8988T (cell line): Measurements from ENCODE around the gene SMYD3.

ENCODE experiments used
- DNase-seq: peaks from one replicate; pipeline ENCODE4 v3.0.0; 2011

The SMYD3 gene

DNA sequence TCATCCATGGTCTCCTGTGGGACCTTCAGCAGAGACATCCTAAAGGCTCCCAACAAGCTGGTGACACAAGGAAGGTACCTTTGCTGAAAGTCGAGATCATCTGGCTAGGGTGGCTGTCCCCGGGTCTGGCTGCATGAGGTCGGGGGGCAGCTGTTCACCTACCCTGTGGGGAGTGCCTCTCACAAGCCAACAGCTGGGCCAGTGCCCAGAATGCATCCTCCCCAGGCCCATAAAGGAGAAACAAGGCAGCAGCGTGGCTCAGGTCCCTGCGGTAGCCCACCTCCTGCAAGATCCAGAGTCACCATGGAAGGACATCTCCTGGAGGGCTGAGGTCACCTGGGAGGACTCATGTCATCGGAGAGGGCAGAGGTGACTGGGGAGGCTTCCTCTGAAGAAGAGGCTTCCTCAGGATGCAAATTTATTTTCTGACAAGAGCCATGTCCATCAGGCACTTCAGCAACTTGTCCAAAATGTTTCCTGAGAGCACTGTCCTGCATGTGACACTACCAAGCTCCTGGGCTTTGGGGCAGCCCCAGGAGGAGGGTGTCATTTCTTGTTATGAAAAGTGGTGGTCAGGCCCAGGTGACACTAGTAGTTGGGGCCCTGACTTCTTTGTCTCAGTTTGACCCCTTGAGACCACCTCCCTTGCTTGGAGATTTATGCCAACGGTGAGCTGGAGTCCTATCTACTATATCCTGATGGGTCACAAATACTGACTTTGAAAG, 6.7 kb upstream of the SMYD3 start:
- DNase-seq = no peak

DNA sequence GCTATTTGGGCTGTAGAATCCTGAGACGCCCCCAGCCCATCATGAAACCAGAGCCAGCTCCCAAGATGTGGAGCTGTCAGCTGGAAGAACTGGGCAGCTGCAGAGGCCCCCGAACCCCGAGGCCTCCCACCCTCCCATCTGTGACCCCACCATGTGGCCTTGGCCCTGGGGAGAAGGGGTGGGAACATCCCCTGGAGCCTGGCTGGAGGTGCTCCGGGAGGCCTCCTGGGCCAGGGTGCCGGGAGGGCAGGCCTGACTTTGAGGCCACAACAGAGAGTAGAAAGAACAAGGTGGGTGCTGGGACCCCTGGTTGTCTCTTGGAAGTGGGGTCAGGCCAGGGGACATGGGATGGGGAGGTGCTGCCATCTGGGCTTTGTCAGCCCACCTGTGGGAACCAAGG, 6.0 kb upstream of the SMYD3 start:
- DNase-seq = no peak

DNA sequence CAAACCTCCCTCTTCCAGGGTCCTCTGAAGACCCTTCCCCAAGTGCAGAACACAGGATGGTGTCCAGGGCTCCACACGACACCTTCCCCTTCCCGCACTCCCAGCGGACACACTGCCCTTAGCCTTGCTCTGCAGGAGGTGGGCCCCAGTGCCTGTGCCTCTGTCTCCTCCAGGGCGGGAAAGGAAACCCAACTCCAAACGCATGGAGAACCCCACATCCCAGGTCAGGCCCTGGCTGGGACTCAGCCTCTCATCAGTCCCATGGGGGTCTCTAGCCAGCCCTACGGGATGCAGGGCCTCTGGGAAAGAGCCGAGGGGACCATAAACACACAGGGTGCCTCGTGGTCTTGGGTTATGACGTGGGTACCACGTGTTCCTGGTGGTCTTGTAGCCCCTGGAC, 5.6 kb upstream of the SMYD3 start:
- DNase-seq = no peak

DNA sequence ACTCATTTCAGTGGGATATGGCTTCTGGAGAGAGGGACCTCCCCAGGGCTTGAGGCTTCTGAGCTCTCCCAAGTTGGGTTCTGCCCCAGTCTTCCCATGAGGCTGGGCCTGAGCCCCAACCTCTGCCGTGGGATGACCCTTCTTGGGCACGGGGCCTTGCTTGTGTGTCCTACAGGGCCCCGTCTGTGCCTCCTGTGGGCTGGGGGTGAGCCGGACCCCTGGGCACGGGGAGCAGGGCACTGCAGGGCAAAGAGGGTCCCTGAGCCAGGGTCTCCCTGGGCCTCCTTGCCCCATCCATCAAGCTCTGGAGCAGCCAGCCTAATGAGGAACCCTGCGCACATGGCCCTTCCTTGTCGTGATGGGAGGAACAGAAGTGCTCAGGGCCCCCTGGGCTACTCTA, 5.2 kb upstream of the SMYD3 start:
- no peak for DNase-seq

DNA sequence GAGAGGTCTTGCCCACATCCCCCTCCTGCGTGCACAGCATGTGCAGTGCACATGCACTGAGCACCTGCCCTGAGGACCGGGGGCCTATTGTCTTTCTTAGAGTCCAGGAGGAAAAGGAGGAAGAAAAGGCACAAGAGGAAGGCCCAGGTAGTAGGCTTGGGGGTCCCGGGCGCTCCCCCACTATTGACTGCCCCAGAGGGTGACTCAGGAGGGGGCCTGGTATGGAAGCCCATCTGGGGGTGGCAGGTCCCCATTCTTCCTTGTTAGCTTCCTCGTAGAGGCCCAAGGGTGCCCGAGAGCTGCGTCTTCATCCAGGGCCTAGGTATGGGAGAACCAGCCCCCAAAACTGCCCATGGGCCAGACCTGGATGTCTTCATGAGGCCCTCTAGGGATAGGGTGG, 4.1 kb upstream of the SMYD3 start:
- DNase-seq = no peak

DNA sequence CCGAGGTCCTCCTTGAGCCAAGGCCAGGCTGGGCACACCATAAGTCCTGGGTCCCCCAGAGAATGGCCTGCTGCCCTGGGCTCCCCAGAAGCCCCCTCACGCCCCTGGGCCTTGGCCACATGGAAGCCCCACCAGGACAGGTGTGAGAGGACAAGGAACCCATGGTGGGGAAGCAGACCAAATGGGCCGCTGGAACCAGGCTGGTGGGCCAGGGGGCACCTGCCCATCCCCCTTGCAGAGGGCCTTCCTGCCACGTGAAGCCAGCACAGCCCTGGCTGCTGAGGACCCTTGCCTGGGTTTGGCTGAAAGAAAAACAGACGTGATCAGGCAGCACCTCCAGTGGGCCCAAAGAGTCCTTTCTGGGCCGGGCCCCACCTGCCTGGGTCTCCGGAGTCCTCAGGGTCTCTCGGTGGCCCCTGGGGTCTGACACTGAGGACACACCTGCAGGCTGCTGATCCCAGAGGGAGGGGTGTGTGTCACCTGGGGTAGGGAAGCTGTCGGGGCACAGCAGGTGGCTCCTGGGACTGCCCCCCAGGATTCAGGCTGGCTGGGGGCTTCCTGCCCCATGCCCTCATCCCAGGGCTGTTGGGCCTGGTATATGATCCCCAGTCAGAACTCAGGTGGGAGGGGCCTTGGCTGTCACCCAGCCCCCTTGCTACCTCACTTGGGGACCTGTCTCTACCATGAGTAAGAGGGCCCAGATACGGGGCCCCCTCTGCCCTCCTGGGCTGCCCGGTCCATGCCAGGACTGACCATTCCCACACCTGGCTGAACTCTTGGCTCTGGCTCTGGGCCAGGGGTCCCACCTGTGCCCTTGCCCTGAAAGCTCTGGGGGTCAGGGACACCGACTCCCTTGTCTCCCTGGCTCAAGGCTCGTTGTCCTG, 3.3 kb upstream of the SMYD3 start:
- DNase-seq = no peak

DNA sequence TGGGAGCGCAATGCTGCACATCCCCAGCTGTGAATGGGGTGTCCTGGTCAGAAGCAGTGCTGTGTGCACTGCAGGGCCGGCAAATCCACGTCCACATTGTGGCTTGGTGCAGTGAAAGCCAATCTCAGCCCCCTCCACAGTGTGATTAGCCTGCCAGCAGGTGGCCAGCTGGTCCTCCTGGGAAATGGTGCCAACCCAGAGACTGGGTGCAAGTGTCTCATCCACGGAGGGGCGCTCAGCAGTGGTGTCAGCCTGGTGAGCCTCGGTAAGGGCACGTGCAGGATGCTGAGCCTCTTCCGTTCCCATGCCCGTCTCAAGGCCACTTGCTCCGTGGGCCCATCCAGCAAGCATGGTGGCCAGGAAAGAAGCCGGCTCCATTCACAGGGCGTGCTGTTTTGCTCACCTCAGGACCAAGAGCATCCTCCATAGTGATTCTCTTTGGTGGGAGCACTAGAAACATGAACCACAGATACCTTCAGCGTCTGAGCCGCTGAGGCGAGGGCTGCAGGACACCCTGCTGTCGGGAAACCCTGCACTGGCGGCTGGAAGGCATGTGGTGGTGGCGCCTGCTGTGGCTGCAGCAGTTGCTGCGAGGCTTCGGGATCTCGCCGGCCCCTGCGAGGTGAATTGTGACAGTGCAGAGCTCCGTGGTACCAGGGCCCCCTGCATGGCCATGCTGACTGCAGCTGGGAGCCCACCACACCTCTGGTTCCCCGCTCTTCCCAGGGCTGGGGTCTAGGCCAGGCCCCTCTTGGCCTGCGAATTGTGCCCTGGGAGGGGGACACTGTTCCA, 2.0 kb upstream of the SMYD3 start:
- no peak for DNase-seq

DNA sequence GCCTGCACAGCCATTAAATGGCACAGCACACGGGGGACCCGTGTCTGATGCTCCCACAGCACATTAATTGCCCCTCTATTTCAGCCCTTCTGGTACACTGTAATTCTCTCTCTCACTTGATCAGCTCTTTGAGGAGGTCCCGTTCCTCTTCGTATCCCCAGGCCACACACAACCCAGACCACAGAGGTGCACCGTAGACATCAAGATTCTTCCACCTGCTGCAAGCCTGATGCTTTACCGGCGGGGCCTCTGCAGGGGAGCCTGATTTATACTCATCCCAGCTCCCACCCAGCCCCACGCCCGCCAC, 759 bp downstream of the SMYD3 start:
- no peak for DNase-seq

DNA sequence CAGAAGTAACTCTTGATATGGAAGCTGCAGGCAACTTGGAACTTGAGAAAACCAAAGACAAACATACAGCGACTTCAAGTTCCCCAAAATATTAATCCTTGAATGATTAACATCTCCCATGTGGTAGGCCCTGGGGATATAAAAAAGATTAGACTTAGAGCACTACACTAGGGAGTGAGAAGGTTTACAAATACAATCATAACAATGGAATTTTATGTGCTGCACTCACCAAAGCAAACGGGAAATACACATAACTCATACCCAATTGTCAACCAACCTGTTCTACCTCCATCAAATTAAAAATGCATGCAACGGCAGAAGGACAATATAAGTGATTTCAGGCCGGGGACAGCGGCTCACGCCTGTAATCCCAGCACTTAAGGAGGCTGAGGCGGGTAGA, 3.7 kb downstream of the SMYD3 start:
- DNase-seq = no peak

DNA sequence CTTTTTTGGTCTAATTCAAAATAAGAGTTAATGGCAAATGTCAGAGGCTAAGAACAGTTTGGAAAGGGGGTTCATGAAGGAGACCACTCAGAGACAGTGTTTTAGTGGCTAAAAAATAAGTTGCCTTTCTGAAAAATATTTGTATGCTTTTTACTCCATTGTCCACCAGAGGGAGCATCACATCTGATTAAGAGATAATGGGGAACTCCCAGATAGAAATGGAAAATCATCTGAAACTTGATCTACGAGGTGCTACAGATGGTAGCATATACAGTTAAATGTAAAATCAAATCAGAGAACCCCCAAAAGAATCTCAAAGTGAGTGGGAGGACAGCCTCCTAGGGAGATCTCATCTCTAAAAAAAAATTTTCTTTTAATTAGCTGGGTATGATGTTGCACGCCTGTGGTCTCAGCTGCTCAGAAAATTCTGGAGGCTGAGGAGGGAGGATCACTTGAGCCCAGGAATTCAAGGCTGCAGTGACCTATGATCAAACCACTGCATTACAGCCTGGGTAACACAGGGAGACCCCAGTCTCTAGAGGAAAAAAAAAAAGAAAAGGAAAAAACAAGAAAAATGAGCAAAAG, 9.7 kb downstream of the SMYD3 start:
- no peak for DNase-seq

DNA sequence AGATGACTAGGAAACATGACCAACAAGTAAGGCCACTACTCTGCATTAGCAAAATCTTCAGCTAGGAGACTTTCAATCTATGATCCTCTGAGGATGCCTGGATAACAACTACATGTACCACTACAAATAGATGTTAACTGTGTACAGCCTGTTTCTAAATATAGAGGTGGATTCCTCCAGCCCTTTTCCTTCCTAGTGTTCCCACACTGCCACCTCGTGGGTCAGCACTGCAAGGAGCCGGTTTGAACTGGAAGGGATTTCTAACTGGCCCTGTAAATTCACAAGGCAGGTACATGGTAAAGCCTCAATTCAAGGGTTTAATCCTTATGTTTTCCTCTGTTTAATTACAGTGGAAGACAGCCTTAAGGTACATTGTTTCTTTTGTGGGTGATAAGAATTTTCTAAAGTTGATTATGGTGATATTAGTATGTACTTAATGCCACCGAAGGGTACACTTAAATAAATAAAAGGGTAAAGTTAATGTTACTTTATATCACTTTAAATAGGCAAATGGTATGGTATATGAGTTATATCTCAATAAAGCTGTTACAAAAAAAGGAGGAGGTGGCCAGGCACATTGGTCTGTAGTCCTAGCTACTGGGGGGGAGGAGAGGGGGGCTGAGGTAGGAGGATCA, 14.4 kb downstream of the SMYD3 start:
- no peak for DNase-seq

DNA sequence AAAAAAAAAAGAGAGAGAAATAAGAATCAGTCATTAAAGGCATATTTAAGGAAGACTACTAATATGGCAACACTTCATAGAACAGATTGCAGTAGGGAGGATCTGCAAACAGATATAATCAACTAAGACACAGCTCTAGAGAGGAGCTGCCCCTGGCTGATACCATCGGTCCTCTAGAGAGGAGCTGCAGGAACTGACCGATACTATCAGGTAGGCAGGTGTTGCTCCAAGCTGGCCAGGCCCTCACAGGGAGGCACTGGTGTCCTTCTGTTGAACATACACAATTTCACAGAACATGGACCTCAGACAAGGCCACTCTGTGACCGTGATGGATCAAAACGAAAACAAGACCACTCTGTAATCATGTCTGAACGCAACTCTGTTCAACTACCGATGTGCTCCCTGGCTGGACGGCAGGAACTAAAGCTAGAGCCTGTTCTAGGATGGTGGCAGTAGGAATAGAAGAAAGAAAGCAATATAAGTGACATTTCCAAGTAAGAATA, 15.5 kb downstream of the SMYD3 start:
- no peak for DNase-seq

DNA sequence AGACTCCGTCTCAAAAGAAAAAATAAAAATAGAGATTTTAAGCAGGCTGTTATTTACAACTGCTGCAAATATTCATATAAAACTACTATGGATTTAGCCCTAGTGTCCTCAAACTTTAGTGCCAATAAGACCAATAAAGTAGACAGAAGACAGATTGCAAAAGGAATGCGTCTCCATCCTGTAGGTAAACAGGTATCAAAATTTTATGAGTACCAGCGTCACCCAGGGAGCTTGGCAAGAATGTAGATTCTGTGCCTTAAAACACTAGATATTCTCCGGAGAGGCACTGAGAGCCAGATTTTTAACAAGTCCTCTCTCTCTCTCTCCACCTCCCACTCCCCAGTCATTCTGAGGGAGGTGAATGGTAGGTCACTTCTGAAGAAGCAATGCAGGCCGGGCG, 18.4 kb downstream of the SMYD3 start:
- DNase-seq = no peak

DNA sequence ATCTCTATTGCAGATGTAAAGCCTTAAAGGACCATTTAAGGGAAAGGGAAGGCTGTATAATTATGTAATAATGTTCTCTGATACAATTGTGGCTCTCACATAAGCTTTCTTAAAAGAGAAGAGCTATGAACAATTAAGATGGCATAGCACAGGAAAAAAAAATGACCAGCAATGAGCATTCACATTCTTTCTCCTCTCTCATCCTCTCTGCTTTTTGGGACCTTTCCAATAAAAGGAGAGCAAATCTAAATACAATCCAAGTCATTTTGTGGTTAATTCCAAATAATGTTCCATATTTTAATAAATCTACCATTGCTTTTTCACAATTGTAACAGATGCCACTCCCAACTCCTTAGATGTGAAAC, 23.5 kb downstream of the SMYD3 start:
- no peak for DNase-seq

DNA sequence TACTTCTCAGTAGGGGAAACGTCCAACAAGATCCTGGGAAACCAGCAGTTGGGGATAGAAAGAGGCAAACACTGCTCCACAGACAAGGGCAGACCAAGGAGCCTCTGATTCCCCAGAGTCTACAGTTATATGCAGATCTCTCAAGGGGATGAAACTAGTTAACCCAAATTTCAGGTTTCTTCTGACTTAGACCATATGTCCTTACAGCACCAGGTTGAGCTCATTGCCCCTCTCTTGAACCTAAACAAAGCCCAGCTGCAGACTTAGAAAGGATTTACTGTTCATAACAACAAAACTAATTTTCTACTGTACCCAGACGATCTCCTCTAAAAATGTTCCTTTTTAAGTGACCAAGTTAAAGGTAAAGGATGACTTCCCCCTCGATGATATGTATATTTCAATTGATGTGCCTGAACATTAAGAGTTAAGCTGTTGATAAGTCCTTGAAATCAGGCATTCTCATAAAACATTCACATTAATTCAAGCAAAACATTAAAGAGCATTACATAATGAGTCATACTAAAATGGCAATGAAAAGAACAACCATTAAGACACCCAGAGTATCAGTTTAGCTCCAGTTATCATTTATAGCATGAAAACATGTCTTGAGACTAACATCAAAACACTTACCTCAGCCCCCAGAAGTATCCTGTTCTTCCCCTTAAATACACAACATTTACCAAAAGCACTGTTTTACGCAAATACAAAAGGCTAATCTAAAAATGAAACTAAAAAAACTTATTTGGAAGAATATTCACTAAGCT, 24.1 kb downstream of the SMYD3 start:
- no peak for DNase-seq

DNA sequence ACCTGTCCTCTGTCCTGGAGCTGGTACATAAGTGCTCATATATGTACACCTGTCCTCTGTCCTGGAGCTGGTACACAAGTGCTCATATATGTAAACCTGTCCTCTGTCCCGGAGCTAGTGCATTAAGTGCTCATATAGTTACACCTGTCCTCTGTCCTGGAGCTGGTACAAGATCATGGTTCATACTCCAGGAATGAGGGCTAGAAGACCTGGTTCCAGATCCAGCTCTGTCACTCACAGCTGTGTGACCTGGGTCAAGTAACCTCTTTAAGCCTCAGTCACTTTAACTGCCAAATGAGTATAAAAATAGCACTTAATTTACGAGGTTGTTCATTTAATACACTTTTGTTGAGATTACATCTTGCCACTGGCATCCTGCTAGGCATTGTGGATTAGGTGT, 28.0 kb downstream of the SMYD3 start:
- DNase-seq = no peak

DNA sequence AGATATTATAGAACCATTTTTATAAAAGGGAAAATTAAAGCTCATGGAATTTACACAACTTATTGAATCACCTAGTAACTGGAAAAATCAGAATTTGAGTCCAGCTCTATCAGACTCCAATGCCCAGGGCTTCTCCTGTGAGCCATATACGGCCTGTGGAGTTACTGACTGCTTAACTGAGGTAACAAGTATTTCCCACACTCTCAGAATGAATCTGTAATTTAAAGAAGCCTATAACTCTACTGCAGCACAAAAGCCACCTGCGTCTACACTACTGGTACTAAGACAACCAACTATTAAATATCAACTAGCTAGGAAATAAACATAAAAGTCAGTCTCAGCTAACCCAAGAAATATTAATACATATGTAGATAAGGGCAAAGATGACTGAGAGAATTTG, 29.4 kb downstream of the SMYD3 start:
- DNase-seq = no peak

DNA sequence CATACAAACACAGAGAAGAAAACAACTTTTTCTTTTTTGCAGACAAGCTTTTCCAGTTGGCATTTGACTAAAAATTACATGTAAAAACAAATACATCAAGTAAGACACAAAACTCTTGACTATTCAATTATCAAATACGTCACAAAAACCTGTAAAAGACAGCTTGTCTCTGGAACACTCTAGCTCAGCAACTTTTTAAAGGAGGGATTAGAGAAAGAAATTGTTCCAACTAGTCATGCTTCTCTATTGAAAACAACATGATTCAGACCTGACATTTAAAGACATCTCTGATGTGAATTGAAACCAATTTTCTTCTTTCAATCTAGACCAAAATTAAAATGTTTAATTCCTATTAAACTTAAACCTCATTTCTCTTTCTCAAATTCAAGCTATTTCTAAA, 30.3 kb downstream of the SMYD3 start:
- DNase-seq = no peak

DNA sequence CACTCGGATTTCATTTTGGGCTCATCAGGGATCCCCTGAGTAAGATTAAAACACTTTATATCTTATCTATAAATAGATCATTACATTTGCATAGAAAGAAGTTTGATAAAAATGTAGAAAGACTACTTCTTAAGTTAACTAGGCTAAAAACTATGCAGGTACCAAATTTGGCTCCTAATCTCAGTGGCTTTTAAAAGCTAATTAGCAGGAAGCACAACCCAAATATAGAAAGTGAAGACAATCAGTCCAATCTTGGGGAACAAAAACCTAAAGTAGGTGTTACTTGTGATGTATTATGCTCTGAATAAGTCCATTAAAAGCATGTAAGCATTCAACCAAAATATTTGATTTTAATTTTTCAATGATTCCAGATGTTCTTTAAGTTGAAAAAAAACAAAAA, 35.4 kb downstream of the SMYD3 start:
- DNase-seq = no peak

DNA sequence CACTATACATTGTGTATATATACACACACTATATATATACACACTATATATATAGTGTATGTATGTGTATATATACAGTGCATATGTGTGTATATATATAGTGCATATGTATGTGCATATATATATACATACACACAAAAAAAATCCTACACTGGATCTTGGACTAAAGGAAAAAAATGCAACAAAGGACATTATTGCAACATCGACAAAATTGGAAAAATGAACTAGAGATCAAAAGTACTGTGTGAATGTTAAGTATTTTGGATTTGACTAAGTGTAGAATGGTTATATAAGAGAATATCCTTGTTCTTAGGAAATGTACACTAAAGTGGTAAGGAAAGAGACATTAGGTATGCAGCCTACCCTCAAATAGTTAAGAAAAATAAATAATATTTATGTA, 36.5 kb downstream of the SMYD3 start:
- no peak for DNase-seq

DNA sequence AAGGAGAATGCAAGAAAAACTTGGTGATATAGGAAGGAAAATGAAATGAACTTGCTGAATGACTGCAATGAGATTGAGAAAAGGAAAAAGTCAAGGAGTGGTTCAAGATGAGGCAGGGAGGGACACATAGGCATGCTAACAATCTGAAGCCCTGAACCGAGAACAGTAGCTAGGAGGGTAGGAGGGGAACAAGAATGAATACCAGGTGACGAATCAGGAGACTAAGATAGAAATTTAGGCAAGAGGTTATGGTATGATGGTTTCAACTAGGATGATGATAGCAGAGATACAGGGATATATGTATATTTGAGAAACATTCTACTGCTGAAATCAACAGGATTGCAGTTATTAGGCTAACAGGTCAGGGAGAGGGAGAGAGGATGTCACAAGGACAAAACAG, 44.1 kb downstream of the SMYD3 start:
- no peak for DNase-seq

DNA sequence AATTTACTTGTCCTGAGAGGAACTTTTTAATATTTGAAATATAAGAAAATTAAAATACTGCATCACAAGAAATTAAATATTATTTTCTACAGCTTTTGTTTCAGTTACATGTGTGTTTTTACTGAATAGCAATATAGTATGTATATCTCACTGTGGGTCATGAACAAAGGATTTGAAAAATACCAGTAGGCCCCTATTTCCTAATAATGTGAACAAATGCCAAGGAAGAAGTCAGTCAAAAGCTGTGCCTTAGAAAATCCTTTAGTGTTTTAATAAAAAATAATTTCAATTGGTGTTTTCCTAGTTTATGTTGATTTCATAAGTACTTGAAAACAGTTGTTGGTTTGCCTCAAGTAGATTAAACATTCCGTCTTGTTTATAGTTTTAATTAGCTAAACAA, 46.7 kb downstream of the SMYD3 start:
- DNase-seq = no peak
